CD4-positive, alpha-beta T cell treated with Interleukin-6 at 100 ng/mL for 8 hours (primary cell): Measurements from ENCODE around the gene RHOC.

ENCODE experiments used
- DNase-seq: peaks from one replicate; pipeline ENCODE4 v3.0.0-alpha.2; 2020; ENCODE audit warnings: mixed read lengths, low spot score

The RHOC gene

GRCh38 chr1:112717263-112717873 is 10.4 kb upstream of the RHOC start:
- no peak for DNase-seq

GRCh38 chr1:112716133-112716720 is 9.3 kb upstream of the RHOC start:
- peak; percentile 77 for DNase-seq

- DNase-seq, result peak; percentile 98
These were observed 8.5 kb upstream of the RHOC start, which contains the start of gene PPM1J for GRCh38 chr1:112715264-112716053. TSS of gene PPM1J (minus strand) at chr1:112715332. CDS start at chr1:112715301, 31 bp downstream.

- DNase-seq, result no peak
These were observed 7.7 kb upstream of the RHOC start for GRCh38 chr1:112714313-112715263.

- no peak for DNase-seq
These were observed 6.8 kb upstream of the RHOC start for GRCh38 chr1:112713466-112714312.

GRCh38 chr1:112712701-112713128 is 5.8 kb upstream of the RHOC start:
- DNase-seq, result no peak

- no peak for DNase-seq
These were observed 5.3 kb upstream of the RHOC start for GRCh38 chr1:112712191-112712590.

- DNase-seq, result no peak
These were observed 4.7 kb upstream of the RHOC start for GRCh38 chr1:112711670-112712069.

- no peak for DNase-seq
These were observed 4.1 kb upstream of the RHOC start for GRCh38 chr1:112711041-112711440.

- DNase-seq, result no peak
These were observed 3.7 kb upstream of the RHOC start for GRCh38 chr1:112710586-112710985.

GRCh38 chr1:112710159-112710558 is 3.2 kb upstream of the RHOC start:
- DNase-seq, result no peak

- DNase-seq, result no peak
These were observed 1.6 kb upstream of the RHOC start for GRCh38 chr1:112708489-112708888.

GRCh38 chr1:112708002-112708448 is 1.1 kb upstream of the RHOC start:
- DNase-seq, result no peak

- peak; percentile 62 for DNase-seq
These were observed 484 bp upstream of the RHOC start for GRCh38 chr1:112707221-112708001.

GRCh38 chr1:112704934-112705627 is 1.8 kb downstream of the RHOC start:
- DNase-seq, result peak; percentile 51

- no peak for DNase-seq
These were observed 2.5 kb downstream of the RHOC start for GRCh38 chr1:112704391-112704933.

- no peak for DNase-seq
These were observed 3.2 kb downstream of the RHOC start for GRCh38 chr1:112703706-112704105.

- no peak for DNase-seq
These were observed 4.3 kb downstream of the RHOC start for GRCh38 chr1:112702420-112703261.
